GM12878 (cell line): ENCODE results near the gene PPP4C. TPM values are rescaled to one million over a fixed set of nuclear protein-coding genes. Genes with fewer than 3 reads are reported as not detected.

Experiments
- CEBPZ ChIP-seq: fragments of 150-350 bp; IDR thresholded peaks from 2 replicates; pipeline ENCODE4 v1.6.1; 2016; ENCODE audit warnings: low read depth, low read length
- CUX1 ChIP-seq: IDR thresholded peaks from 2 replicates; pipeline ENCODE4 v1.6.1; 2012; ENCODE audit warnings: improper control_type of control experiment, low read depth, low read length; ENCODE audit not compliant: insufficient replicate concordance
- ELK1 ChIP-seq: IDR thresholded peaks from 2 replicates; pipeline ENCODE4 v1.6.1; 2012; ENCODE audit warnings: low read depth, low read length, improper control_type of control experiment
- HDAC2 ChIP-seq: fragments of 200-600 bp; sonication (generic); IDR thresholded peaks from 2 replicates; pipeline ENCODE4 v1.6.1; 2017
- HDAC6 ChIP-seq: fragments of 200-600 bp; sonication (generic); IDR thresholded peaks from one replicate; pipeline ENCODE4 v1.8.0; 2017; ENCODE audit warnings: antibody characterized with exemption; ENCODE audit not compliant: unreplicated experiment
- NFIC ChIP-seq: IDR thresholded peaks from 2 replicates; pipeline ENCODE4 v1.6.1; 2012; ENCODE audit warnings: low read depth, mild to moderate bottlenecking, inconsistent platforms, low read length, moderate library complexity
- NR2C2 ChIP-seq: IDR thresholded peaks from 2 replicates; pipeline ENCODE4 v1.6.1; 2011; ENCODE audit warnings: borderline replicate concordance, low read depth; ENCODE audit not compliant: control insufficient read depth, insufficient read length
- PAX8 ChIP-seq: fragments of 450-650 bp; IDR thresholded peaks from 2 replicates; pipeline ENCODE4 v1.6.1; 2017; ENCODE audit warnings: mild to moderate bottlenecking, moderate library complexity
- SIX5 ChIP-seq: IDR thresholded peaks from 2 replicates; pipeline ENCODE4 v1.6.1; 2011; ENCODE audit warnings: mild to moderate bottlenecking, low read depth, low read length, moderate library complexity; ENCODE audit not compliant: severe bottlenecking
- SMAD5 ChIP-seq: IDR thresholded peaks from 2 replicates; pipeline ENCODE4 v1.6.1; 2016; ENCODE audit warnings: antibody characterized with exemption, low read depth
- SMC3 ChIP-seq: IDR thresholded peaks from 2 replicates; pipeline ENCODE4 v1.6.1; 2011; ENCODE audit warnings: low read length, improper control_type of control experiment, borderline replicate concordance
- polyA plus RNA-seq, 11 experiments: library from polyadenylated mRNA; depleted of rRNA in 4 of 11; unstranded in 6 of 11; stranded (reverse) in 5 of 11; fragments of >200 nt; fragmentation: Nextera tagmentation in 4 of 11; fragmentation: Illumina TruSeq in 1 of 11; extraction: Ambion mirVana in 4 of 11; extraction: Trizol in 1 of 11; gene quantifications; 1 replicate in 1 of 11; 2 replicates in 10 of 11; pipeline versions ENCODE4 v1.2.1 to v1.2.3, GENCODE V29; 2011 to 2016; ENCODE audit warnings: inconsistent platforms in 2 of 11, missing spikeins in 2 of 11, low read depth in 1 of 11
- total RNA-seq, 4 experiments: library from RNA; depleted of rRNA in 3 of 4; stranded (reverse); fragments of >200 nt in 3 of 4; fragmentation: Illumina TruSeq in 1 of 4; extraction: Trizol in 1 of 4; gene quantifications; 2 replicates each; pipeline versions ENCODE4 v1.2.1 to v1.2.3, GENCODE V29; 2013 to 2021
- TF ChIP-seq, protein P1 (sequence below): fragments of 450-650 bp; IDR thresholded peaks from 2 replicates; pipeline ENCODE4 v1.6.1; 2017; ENCODE audit warnings: mild to moderate bottlenecking, moderate library complexity

PPP4C gene
- total and polyA plus RNA-seq, 10 of the 15 experiments (the other 5 are each of a cell fraction or from before 2014, with no cell fraction given), result 2.7 to 240 (median 124) TPM

DNA sequence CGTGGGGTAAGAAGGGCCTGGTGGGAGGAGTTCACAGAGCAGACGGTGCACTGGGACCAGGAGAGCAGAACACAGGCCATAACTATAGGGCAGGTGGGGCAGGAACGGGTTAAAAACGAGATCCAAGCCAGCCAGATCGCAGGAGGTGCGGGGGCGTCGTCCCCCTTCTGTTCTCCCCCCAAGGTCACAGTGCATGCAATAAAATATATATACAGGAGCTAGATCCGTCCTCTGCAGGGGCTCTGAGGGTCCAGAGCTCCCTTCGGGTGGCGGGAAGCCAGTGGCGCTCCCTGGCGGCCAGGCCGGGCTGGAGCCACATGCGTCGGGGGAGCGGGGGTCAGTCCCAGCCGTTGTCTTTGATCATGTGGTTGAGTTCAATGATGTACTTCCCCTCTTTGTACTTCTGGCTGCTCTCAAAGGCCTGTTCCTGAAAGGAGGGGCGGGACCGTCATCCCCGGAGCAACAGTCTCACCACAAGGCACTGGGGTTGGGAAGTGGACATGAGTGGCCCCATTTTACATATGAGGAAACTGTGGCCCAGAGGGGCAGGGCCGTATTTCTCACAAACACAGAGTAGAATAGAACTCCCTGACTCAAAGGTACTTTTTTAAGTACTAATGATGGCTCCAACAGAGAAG lies 16.7 kb downstream of the PPP4C start (continued):
- TF ChIP-seq, protein P1, sequence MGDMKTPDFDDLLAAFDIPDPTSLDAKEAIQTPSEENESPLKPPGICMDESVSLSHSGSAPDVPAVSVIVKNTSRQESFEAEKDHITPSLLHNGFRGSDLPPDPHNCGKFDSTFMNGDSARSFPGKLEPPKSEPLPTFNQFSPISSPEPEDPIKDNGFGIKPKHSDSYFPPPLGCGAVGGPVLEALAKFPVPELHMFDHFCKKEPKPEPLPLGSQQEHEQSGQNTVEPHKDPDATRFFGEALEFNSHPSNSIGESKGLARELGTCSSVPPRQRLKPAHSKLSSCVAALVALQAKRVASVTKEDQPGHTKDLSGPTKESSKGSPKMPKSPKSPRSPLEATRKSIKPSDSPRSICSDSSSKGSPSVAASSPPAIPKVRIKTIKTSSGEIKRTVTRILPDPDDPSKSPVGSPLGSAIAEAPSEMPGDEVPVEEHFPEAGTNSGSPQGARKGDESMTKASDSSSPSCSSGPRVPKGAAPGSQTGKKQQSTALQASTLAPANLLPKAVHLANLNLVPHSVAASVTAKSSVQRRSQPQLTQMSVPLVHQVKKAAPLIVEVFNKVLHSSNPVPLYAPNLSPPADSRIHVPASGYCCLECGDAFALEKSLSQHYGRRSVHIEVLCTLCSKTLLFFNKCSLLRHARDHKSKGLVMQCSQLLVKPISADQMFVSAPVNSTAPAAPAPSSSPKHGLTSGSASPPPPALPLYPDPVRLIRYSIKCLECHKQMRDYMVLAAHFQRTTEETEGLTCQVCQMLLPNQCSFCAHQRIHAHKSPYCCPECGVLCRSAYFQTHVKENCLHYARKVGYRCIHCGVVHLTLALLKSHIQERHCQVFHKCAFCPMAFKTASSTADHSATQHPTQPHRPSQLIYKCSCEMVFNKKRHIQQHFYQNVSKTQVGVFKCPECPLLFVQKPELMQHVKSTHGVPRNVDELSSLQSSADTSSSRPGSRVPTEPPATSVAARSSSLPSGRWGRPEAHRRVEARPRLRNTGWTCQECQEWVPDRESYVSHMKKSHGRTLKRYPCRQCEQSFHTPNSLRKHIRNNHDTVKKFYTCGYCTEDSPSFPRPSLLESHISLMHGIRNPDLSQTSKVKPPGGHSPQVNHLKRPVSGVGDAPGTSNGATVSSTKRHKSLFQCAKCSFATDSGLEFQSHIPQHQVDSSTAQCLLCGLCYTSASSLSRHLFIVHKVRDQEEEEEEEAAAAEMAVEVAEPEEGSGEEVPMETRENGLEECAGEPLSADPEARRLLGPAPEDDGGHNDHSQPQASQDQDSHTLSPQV, result peak; percentile 97
- TF ChIP-seq CEBPZ, result no peak
- no peak for TF ChIP-seq ELK1
- TF ChIP-seq HDAC2, result no peak
- TF ChIP-seq SMAD5, result no peak
- no peak for TF ChIP-seq HDAC6
- peak; percentile 53; the same call in 1 of the 2 replicates for TF ChIP-seq SMC3
- no peak for TF ChIP-seq CUX1
- TF ChIP-seq NFIC, result no peak
- no peak for TF ChIP-seq PAX8
- TF ChIP-seq NR2C2, result no peak
- peak; percentile 31 for TF ChIP-seq SIX5
